ENCODE data around the gene ITPK1. TPM values are rescaled to one million over a fixed set of nuclear protein-coding genes. Genes with fewer than 3 reads are reported as not detected.

The ITPK1 gene
- total RNA-seq, 1 experiment from 2014 or later = 38.5 TPM

- intact Hi-C loops (cut with micrococcal nuclease; ENCODE audit: unreplicated experiment) = no loop called here
- ChIA-PET CTCF (no interaction called here), POLR2A (ENCODE audit: low non-redundant PET) (no interaction called here)
- Histone ChIP-seq H3K36me3 (ENCODE audit: insufficient read depth, low read length, poor library complexity, severe bottlenecking) (no peaks in the 10 kb centered on the region), H3K9me3 (ENCODE audit: low read depth, low read length, poor library complexity, severe bottlenecking) (no peaks in the 10 kb centered on the region), H3K27me3 (replicated peaks; ENCODE audit: insufficient read depth, low read depth, low read length, poor library complexity) (no peaks in the 10 kb centered on the region), H3K4me1 (ENCODE audit: insufficient read depth, low read length, poor library complexity, severe bottlenecking) (no peaks in the 10 kb centered on the region), H3K27ac (ENCODE audit: low read depth, low read length, poor library complexity, severe bottlenecking) (no peak overlapping the region), H3K4me3 (ENCODE audit: low read depth, low read length, poor library complexity, severe bottlenecking) (no peak overlapping the region)
- TF ChIP-seq EZH2 (IDR thresholded peaks at IDR 0.05; ENCODE audit: borderline replicate concordance, low read depth, low read length, poor library complexity, severe bottlenecking) (no peak), CTCF (conservative IDR thresholded peaks at IDR 0.05; ENCODE audit: low read depth, low read length) (no peak)
- no peak for DNase-seq (ENCODE audit: low spot score)
- BruUV-seq (replicated peaks) = no TSS peak
Measured at GRCh38 chr14:93148979-93149378, 33.3 kb upstream of the ITPK1 start.

GRCh38 chr14:93146119-93146518, 30.4 kb upstream of the ITPK1 start:
- no peak overlapping the region for H3K27ac ChIP-seq (ENCODE audit: low read depth, low read length, poor library complexity, severe bottlenecking)
- BruUV-seq (replicated peaks) = no TSS peak
- H3K4me3 ChIP-seq (ENCODE audit: low read depth, low read length, poor library complexity, severe bottlenecking) = no peak overlapping the region
- no peak for TF ChIP-seq EZH2 (IDR thresholded peaks at IDR 0.05; ENCODE audit: borderline replicate concordance, low read depth, low read length, poor library complexity, severe bottlenecking)
- TF ChIP-seq CTCF (conservative IDR thresholded peaks at IDR 0.05; ENCODE audit: low read depth, low read length) = no peak
- intact Hi-C loops (cut with micrococcal nuclease; ENCODE audit: unreplicated experiment) = no loop called here
- POLR2A ChIA-PET (ENCODE audit: low non-redundant PET) = interaction anchor here (0.6 kb wide), 1 partner anchor 895 kb away, joined by 3 read pairs; no protein-coding TSS in a partner anchor
- CTCF ChIA-PET = no interaction called here
- H3K9me3 ChIP-seq (ENCODE audit: low read depth, low read length, poor library complexity, severe bottlenecking) = no peaks in the 10 kb centered on the region
- H3K36me3 ChIP-seq (ENCODE audit: insufficient read depth, low read length, poor library complexity, severe bottlenecking) = no peaks in the 10 kb centered on the region
- H3K4me1 ChIP-seq (ENCODE audit: insufficient read depth, low read length, poor library complexity, severe bottlenecking) = no peaks in the 10 kb centered on the region
- peak; percentile 45 for DNase-seq (ENCODE audit: low spot score)
- H3K27me3 ChIP-seq (replicated peaks; ENCODE audit: insufficient read depth, low read depth, low read length, poor library complexity) = no peaks in the 10 kb centered on the region

- intact Hi-C loops (cut with micrococcal nuclease; ENCODE audit: unreplicated experiment) = no loop called here
- CTCF ChIA-PET = no interaction called here
Measured at GRCh38 chr14:93142854-93143652, 27.3 kb upstream of the ITPK1 start.

More at GRCh38 chr14:93142854-93143652, 27.3 kb upstream of the ITPK1 start:
- Histone ChIP-seq H3K4me3 (ENCODE audit: low read depth, low read length, poor library complexity, severe bottlenecking) (no peak overlapping the region), H3K27ac (ENCODE audit: low read depth, low read length, poor library complexity, severe bottlenecking) (no peak overlapping the region), H3K4me1 (ENCODE audit: insufficient read depth, low read length, poor library complexity, severe bottlenecking) (no peaks in the 10 kb centered on the region), H3K36me3 (ENCODE audit: insufficient read depth, low read length, poor library complexity, severe bottlenecking) (no peaks in the 10 kb centered on the region), H3K9me3 (ENCODE audit: low read depth, low read length, poor library complexity, severe bottlenecking) (no peaks in the 10 kb centered on the region), H3K27me3 (replicated peaks; ENCODE audit: insufficient read depth, low read depth, low read length, poor library complexity) (no peaks in the 10 kb centered on the region)
- POLR2A ChIA-PET (ENCODE audit: low non-redundant PET) = no interaction called here
- TF ChIP-seq CTCF (conservative IDR thresholded peaks at IDR 0.05; ENCODE audit: low read depth, low read length) (no peak), EZH2 (IDR thresholded peaks at IDR 0.05; ENCODE audit: borderline replicate concordance, low read depth, low read length, poor library complexity, severe bottlenecking) (no peak)
- no peak for DNase-seq (ENCODE audit: low spot score)
- BruUV-seq (replicated peaks) = no TSS peak

Measured in A673 (cell line).